GM21825 (cell line): ENCODE results near the gene LRIG1.

Experiments
- ATAC-seq: cut with Tn5 transposase; IDR thresholded peaks from one replicate; pipeline ENCODE4 v1.9.1; 2021; ENCODE audit warnings: mild to moderate bottlenecking, moderate library complexity; ENCODE audit not compliant: unreplicated experiment

The LRIG1 gene

DNA sequence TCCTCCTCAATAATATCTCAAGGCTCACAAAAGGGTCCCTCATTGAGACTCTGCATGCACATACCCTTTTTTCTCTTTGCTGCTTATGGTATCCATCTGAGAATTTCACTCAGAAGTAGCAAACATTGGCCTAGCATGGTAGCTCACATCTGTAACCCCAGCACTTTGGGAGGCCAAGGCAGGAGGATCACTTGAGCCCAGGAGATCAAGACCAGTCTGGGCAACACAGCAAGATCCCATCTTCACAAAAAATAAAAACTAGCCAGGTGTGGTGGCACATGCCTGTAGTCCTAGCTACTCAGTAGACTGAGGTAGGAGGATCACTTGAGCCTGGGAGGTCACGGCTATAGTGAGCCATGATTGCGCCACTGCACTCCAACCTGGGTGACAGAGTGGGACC, 11.7 kb downstream of the LRIG1 start:
- ATAC-seq: no peak

DNA sequence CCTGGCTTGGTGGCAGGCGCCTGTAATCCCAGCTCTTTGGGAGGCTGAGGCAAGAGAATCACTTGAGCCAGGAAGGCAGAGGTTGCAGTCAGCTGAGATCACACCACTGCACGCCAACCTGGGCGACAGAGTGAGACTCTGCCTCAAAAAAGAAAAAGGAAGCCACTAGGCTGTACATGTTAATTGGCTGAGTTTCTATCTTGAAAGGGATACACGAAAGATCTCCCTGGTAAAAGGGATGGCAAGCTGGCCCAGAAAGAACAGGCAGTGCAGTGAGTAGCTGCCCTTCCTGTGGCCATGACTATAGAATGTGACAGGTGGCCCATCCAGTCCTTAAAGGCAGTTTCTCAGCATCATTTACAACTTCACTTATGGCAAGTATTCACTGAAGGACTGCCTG, 12.3 kb downstream of the LRIG1 start:
- no peak for ATAC-seq

DNA sequence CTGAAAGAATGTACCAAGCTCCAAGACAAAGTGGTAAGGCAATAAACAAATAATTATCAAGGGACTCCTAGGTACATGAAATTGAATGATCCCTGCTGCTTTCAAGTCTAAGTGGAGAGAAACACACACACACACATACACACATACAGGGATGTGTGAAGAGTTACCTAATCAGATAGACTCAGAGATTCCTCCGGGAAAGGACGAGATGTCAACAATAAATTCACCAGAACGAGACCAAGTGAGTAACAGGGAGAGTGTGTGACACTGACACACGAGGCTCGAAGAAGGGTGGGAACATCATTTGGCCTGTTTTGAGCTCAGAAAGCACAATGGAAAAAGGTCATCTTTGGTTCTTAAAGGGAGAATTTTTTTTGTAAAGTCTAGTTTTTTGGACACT, 13.4 kb downstream of the LRIG1 start:
- ATAC-seq: no peak

- no peak for ATAC-seq
These were observed 14.2 kb downstream of the LRIG1 start for GRCh38 chr3:66486646-66487045.

- ATAC-seq: no peak
These were observed 14.6 kb downstream of the LRIG1 start for GRCh38 chr3:66486202-66486601.

DNA sequence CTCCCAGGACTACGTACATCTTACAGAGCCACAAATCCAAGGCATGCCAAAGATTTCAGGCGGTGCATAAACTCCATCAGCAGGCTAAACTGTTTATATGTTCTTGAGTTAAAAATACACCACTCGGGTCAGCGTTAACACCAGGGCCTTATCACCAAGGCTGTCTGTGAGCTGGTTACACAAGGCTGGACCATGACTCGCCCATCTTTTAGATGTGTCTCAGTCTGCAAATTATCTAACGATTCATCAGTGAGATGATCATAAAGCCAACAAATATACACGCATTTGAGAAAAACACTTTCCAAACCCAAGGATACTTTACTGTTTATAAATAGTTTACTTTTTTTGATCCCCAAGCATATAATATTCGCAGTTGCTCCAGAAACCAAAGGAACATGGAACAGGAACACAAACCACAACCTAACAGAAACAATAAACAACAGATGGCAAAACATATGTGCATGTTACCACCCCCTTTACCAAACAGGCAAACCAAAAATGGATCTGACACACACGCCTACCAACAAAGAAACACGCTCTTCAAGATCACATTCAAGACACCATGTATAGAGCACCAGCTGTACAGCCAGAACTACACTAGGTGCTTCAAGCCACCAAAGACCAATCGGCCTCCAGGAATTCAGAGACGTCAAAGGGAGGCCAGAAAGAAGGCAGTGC, 15.4 kb downstream of the LRIG1 start:
- no peak for ATAC-seq

- no peak for ATAC-seq
These were observed 16.5 kb downstream of the LRIG1 start for GRCh38 chr3:66484106-66484844.

DNA sequence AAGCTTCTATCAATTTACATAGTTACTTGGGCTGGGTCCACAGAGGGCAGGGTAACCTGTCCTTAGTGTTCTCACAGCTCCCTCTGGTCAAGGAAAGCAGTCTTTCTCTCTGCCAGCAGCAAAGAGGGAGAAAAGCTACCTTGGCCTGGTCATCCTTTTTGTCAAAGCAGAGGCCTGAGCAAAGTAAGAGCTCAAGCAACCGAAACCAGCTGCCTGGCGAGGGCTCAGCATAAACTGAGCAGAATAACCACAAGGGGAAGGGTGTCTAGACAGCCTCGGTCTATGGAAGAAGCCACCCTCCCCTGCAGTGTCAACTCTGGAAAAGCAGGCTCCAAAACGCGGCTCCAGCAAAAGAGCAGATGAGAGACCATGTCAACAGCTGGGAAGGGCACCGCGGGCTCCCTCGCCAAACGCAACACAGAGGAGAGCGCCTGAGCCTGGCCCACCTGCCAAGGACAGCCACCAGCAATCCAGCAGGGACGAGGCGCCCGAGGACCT, 17.4 kb downstream of the LRIG1 start:
- peak; percentile 50 for ATAC-seq

GRCh38 chr3:66483006-66483405, 17.8 kb downstream of the LRIG1 start:
- ATAC-seq: no peak

DNA sequence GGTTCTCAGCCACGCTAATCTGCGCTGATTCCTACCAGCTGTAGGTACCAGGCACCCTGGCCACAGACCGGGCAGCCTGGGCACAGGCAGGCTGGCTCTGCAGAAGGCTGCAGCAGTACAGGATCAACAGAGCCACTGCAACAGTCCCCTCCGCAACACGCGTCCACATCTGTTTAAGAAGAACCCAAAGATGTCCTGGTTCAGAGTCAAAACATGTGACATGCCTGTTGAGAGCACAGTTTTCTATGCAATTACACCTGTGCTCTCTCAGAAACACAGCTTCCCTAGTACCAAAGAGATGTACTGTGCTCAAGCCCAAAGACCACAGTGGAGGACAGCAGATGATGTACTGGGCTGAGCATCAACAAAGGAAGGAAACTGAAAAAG, 18.8 kb downstream of the LRIG1 start:
- ATAC-seq: no peak

- ATAC-seq: no peak
These were observed 19.5 kb downstream of the LRIG1 start for GRCh38 chr3:66481071-66482017.

- peak; percentile 40 for ATAC-seq
These were observed 20.2 kb downstream of the LRIG1 start for GRCh38 chr3:66480666-66481065.

DNA sequence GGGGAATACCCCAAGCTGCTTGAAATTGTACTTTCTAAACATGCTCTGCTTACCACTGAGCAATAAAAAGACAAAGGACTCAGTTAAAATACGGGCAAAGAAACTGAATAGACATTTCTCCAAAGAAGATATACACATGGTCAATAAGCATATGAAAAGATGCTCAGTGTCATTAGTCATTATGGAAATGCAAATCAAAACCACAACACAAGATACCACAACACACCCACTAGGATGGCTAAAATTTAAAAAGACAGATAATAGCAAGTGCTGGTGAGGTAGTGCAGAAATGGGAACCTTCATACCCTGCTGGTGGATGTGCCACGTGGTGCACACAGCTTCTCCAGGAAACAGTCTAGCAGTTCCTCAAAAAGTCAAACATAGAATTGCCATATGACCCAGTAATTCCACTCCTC, 21.3 kb downstream of the LRIG1 start:
- no peak for ATAC-seq

DNA sequence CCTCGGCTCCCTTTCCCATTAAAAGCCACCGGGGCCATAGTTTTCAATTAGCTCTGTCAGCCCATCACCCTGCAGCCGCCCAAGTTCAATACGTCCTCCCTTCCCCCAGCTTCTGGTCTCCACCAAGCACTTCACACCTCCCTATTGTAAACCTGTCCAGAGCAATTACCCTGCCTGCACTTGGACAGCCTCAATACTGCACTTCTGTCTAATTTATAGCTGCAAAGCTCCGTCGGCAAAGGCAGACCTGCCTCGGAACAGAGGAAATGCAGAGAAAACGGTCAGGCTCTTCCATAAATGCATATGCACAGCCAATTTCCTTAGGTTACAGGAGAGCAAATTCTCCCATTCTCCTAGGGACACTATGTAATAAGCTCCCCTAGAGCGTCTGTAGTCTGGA, 21.9 kb downstream of the LRIG1 start:
- ATAC-seq: no peak

- no peak for ATAC-seq
These were observed 23.0 kb downstream of the LRIG1 start for GRCh38 chr3:66477856-66478255.

DNA sequence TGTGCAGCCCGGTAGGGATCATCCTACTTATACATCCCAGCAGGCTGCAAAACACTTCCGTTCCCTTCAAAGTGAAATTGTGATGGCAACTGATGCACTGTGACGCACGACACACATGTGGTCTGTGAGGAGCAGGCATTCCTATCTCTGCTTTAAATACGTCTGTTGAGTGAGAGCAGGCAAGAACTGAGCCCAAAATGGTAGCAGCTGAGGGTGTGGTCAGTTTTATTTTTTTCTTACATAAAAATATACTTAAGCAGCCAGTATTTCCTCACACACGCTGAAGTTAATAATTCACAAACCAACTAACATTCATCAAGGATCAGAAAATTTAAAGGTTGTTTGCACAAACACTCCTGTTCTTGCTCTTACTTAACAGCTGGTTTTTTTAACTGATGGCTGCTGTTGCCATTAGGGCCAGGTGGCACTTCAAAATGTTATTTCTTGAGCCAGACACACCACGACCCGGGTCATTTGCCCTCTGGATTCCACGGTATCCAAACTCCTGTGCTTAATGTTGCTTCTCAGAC, 23.9 kb downstream of the LRIG1 start:
- no peak for ATAC-seq

GRCh38 chr3:66475386-66476020, 25.3 kb downstream of the LRIG1 start:
- no peak for ATAC-seq

DNA sequence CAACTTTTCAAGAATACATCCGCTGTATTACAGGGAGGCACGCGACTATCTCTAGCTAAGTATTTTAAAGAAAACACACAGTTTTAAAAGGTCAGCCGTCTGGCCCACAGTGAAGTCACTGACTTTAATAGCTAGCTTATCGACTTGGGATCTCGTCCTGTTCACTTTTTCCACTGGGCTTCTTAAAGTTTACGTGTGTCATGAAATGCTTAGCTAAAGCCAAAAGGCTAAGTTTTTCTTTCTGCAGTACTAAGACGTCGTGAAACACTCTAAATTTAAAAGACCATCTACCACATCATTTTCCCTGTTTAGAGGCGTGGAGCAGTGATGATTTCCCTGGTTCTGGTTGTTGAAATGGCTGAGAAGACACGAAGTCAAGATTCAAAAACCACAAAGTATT, 27.1 kb downstream of the LRIG1 start:
- no peak for ATAC-seq

DNA sequence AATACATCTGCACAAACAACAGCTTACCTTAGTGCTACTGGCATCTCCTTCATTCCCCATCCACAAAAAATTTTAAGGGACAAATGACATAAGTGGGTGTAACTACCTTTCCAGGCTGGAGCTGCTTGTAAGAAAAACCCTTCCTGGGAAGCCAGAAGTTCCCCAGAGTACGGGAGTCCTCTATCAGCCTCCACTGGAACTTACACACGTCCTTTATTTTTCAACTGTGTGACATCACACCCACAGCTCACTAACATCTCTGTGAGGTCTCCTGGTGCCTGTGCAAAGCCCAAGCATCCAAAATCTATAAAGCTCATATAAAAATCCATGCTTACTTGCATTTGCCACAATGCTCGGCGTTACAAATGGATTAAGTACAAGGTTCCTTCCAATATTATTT, 27.6 kb downstream of the LRIG1 start:
- ATAC-seq: no peak

DNA sequence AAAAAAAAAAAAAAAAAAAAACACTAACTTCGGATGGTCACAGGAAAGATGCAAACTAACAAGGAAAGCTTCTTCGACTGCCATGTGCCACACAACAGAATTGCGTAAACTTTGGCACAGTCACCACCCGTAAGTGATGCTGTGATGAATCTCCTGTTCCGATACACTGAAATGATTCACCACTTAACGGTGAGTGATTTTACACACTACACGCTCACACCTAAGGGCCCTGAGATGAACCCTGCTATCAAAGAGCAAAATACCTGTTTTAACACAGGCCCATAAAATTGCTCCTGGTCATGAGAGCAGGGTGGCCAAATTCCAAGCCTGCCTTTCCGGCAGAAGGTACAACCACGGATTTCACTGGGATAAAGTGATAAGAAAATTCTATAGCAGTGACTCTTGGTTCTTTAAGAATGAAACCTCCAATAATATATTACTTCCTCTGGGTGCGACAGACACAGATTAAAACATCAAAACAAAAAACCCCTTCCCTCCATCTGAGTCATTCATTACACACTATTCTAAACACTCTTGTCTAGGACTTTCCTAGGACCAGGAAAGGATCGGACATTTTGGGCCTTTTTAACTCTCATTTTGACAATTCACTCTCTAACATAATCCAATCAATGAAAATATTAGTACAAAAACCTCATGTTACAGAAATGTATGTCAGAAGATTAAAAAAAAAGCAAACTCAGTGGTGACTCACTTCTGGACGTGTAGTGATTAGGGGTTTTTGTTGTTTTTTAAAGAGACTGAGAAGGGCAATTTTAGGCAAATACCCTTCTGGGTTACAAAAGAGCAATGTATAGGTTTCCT, 28.3 kb downstream of the LRIG1 start:
- peak; percentile 70 for ATAC-seq
